HG03196 (cell line): Measurements from ENCODE around the gene SNRPA.
"Not testable (repeated sequence)": the region's sequence is repeated elsewhere in the genome, so short reads cannot be mapped to it uniquely, and the experiment has no call there.

Source experiments
- ATAC-seq: cut with Tn5 transposase; IDR thresholded peaks from one replicate; pipeline ENCODE4 v1.9.1; 2021; ENCODE audit not compliant: unreplicated experiment

Gene SNRPA

GRCh38 chr19:40812571-40812970 lies 61.6 kb downstream of the SNRPA start:
- not testable (repeated sequence) for ATAC-seq

- ATAC-seq = no peak
Measured at GRCh38 chr19:40813182-40813581, 62.2 kb downstream of the SNRPA start.
